M059J (cell line): ENCODE data around the gene DAGLB. TPM values are rescaled to one million over a fixed set of nuclear protein-coding genes. Genes with fewer than 3 reads are reported as not detected.
"Not testable (repeated sequence)": the region's sequence is repeated elsewhere in the genome, so short reads cannot be mapped to it uniquely, and the experiment has no call there.

ENCODE experiments used
- DNase-seq: peaks from one replicate; pipeline ENCODE4 v3.0.0-alpha.2; 2012; ENCODE audit warnings: low read depth
- total RNA-seq: library from RNA; depleted of rRNA; stranded (reverse); fragments of >200 nt; shearing (Covaris generic); gene quantifications from 2 replicates; pipeline ENCODE4 v1.2.3, GENCODE V29; 2014; rRNA removed

Gene DAGLB, protein sequence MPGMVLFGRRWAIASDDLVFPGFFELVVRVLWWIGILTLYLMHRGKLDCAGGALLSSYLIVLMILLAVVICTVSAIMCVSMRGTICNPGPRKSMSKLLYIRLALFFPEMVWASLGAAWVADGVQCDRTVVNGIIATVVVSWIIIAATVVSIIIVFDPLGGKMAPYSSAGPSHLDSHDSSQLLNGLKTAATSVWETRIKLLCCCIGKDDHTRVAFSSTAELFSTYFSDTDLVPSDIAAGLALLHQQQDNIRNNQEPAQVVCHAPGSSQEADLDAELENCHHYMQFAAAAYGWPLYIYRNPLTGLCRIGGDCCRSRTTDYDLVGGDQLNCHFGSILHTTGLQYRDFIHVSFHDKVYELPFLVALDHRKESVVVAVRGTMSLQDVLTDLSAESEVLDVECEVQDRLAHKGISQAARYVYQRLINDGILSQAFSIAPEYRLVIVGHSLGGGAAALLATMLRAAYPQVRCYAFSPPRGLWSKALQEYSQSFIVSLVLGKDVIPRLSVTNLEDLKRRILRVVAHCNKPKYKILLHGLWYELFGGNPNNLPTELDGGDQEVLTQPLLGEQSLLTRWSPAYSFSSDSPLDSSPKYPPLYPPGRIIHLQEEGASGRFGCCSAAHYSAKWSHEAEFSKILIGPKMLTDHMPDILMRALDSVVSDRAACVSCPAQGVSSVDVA
- 37.6 and 44.6 TPM in 2 replicates for total RNA-seq

DNA sequence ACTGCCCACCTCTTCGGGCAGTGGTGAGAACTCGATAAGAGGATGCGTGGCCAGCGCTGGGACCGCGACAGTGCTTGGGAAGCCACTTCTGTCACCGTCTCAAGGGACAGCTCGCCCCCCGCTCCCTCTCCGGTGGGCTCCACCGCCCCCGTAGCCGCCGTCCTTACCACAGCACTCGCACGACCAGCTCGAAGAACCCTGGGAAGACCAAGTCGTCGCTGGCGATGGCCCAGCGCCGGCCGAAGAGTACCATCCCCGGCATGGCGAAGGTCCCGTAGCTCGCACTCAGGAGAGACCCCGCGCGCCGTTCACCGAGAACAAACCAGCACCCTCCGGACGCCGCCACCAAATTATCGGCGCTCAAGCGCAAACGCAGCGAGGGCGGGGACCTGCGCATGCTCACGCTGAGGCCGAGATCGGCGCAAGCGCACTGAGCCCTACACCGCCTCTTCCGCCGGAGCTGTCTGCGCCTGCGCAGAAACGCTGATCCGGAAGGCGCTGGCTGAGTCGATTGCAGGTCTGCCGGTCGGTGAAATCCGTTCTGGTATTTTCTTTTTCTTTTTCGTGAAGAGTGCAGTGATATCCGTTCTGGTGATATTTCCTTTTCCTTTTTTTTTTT lies at the start of gene DAGLB:
DAGLB (minus strand) TSS at position 374 of the 619 bp plus-strand sequence; CDS start at position 262, 112 bp downstream.
- DNase-seq, result peak; percentile 90

DNA sequence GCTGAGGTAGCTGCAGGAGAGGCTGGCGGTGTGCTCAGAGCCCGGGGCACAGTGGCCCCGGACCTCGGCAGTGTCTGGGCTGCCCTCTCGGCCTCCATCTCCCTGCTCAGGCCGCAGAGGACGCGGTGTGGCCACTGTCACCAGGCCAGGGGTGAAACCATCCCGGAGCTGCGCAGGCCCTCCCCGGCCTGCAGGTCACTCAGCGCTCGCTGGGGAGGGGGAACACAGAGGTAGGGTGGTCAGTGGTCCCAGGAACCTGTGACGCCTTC lies 49.8 kb upstream of the DAGLB start:
- no peak for DNase-seq

DNA sequence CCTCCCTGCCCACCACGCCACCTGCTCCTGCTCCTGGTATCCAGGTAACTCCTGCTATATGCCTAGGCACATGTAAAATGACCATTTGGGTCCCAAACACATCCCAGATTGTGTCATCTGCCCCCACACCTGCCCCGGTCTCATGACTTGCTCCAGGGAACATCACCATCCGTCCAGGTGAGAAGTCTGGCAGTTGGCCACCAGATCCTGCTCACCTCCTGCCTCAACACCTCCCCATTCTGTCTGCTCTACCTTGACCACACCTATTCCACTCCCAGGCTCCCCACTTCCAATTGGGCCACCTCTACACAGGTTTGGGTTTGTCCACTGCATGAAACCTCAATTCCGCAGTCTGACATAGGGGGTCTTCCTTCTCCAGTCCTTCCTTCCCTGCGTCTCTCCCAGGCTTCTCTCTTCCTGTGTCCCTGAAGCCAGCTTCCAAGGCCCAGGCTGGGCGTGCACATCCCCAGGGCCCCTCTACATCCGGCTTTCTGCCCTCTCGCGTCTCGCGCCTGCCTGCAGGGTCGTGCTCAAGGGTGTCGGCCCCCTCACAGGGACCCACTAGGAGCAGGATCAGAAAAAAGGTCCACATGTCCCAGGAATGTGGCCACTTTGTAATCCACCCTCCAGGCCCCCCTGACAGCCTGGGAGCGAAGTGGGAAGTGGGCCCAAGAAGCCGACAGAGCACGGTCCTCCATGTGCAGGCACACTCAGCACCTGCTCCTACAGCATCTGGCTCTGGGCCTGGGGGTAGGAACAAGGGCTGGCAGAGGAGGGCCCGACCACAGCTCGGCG lies 49.3 kb upstream of the DAGLB start:
- DNase-seq, result no peak

DNA sequence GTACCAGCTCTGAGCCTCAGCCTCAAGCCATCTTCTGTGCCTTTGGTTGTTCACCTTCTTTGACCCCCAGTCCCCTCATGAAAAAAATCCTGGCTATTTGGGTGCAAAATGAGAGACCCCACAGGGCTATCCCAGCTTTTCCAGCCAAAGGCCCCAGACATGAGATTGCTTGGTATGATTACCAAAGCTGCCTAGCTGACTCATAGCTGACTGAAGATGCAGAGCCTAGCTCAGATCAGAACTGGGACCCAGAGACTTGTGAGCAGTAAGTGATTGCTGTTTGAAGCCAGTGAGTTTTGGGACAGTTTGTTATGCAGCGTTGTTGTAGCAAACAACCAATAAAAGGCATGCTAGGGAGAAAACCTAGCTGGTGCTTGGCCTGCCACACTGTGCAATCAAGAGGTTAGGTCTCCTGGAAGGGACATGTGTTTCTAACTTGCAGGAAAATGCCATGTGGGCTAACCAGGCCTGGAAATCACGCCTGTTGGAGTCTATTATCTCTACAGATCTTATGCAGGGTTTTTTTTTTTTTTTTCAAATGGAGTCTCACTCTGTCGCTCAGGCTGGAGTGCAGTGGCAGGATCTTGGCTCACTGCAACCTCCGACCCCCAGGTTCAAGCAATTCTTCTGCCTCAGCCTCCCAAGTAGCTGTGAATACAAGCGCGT lies 48.0 kb upstream of the DAGLB start:
- DNase-seq, result peak; percentile 21

DNA sequence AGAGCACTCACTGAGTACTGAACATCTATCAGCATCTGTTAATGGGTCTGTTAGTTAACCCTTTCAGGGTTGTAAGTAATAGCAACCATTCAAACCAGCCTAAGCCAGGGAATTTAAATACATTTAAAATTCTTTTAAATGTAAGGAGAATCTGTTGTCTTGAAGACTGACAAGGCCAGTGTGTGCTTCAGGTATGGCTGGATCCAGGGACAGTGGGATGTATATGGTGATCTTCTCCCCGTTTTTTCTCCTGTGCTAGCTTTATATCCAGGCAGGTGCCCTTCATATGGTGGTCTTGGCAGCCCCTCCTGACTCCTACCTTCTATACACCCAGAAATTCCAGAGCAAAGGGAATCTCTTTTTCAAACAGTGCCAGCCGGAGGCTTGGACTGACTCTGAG lies 46.6 kb upstream of the DAGLB start:
- no peak for DNase-seq

DNA sequence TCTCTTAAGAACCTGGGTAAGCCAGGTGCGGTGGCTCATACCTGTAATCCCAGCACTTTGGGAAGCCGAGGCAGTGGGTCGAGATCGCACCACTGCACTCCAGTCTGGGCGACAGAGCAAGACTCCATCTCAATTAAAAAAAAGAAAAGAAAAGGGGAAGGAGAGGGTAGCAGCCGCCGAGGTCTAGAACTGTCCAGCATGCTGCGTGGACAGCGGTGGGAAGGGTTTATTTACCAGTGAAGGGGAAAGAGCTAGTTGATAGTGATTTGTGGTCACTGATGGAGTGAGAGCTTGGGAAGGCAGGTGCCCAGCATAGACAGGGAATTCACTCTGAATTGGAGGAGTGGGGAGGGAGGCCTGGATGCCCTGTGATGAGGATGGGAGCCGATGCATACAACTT lies 43.4 kb upstream of the DAGLB start:
- DNase-seq, result no peak

DNA sequence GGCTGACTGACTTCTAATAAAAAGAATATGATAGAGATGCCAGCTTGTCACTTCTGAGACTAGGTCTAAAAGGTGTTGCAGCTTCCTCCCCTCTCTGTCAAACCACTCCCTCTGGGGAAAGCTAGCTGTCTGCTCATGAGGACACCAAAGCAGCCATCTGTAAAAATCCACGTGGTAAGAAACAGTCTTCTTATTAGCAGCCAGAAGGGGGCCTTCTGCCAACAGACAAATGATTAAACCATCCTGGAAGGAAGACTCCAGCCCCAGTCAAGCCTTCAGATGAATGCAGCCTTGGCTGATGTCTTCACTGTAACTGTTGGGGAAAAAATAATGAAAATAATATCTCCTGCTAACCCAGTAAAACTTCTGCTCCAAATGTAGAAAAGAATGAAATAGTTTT lies 41.9 kb upstream of the DAGLB start:
- peak; percentile 33 for DNase-seq

DNA sequence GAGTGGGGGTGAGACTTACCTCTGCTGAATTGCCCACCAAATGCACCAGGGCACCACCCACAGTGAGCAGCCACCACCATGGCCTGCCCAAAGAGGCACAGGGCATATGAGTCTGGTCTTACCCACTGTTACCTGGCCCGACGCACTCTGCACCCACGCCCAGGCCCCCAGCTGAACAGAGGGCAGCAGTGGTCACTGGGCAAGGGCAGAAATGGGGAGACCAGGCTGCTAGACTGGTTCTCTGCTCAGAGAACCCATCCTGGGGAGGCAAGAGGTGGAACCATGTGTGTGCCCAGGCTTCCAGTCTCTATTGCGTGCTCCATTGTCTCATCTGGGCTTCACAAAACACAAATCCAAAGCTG lies 39.4 kb upstream of the DAGLB start:
- no peak for DNase-seq

DNA sequence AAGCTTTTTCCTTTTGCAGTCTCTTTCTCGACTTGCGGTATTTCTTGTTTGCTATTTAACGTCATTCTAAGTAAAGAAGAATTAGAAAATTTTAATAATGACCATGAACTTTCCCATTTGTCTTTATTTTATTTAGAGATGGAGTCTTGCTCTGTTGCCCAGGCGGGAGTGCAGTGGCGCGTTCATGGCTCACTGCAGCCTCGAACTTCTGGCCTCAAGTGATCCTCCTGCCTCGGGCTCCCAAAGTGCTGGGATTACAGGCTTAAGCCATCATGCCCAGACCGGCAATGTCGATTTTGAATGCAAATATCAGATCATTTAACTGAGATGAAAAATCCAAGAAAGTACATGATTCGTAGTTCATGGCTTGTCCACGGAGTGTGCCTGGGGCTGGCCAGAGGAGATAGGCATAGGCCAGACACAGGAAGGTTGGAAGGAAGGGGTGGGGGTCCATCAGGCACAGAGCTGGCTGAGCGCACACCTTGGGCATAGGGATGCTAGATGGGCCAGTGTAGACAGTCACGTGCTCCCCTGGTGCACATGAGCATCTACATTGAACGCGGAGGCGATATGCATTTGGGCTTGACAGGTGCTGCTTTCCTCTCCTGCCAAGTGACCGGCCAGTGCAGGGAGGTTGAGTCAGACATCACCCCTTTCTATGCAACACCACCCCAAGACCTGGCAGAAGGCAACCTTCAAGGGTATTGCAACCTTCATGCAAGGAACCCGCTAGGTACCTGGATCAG lies 38.9 kb upstream of the DAGLB start:
- DNase-seq, result no peak

DNA sequence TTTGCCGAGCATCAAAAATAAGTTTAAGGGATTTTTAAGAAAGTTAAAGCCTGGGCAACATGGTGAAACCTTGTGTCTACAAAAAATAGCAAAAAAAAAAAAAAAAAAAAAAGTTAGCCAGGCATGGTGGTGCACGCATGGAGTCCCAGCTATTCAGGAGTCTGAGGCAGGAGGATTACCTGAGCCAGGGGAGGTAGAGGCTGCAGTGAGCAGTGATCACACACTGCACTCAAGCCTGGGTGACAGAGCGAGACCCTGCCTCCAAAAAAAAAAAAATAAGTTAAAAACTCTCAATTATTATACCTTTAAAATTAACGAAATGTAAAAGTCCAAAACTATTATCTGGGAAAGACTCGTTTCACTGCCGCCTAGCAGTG lies 35.0 kb upstream of the DAGLB start:
- no peak for DNase-seq

DNA sequence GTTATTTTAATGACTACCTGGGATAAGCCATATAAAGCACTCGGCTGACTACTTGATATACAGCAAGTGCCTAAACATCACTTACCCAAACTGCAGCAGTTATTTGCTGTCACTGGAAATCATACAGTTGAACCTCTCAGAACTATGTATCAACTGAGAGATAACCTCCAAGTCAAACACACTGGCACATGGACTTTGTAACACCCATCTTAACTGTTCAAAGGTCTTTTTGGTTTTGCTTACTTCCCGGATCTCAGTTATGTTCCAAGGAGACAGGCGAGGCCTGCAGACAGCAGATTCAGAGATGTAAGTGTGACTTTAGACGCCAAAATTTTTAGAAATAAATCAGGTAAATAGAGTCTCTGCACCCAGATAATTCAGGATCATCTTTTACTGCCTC lies 34.6 kb upstream of the DAGLB start:
- DNase-seq, result no peak

DNA sequence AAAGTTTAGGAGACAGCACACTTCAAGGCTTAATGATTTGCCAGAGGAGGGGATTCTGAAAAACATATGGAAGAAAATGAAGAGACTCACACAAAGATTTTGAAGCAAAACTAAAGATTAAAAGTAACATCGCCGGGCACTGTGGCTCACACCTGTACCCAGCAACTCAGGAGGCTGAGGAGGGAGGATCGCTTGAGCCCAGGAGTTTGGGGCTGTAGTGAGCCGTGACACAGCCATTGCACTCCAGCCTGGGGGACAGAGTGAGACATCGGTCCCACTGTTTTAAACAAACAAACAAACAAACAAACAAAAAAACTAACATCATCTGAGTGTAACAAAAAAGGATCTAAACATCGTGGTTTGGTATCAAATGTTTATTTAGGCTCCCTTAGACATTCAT lies 33.7 kb upstream of the DAGLB start:
- no peak for DNase-seq

DNA sequence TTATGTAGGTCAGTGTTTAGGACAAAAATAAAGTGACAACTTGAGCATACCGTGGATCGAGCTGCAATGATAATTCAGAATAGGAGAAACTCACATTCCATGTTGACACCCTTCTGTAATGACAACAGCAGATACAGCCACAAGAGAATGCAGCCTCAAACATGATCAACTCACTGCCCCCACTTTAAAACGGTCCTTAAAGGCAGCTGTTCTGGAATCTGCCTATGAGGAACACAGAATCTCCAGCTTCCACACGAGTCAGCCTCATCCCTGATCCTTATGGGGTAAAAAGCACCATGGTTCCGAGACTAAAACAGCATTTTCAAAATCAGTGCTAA lies 32.5 kb upstream of the DAGLB start:
- DNase-seq, result no peak

DNA sequence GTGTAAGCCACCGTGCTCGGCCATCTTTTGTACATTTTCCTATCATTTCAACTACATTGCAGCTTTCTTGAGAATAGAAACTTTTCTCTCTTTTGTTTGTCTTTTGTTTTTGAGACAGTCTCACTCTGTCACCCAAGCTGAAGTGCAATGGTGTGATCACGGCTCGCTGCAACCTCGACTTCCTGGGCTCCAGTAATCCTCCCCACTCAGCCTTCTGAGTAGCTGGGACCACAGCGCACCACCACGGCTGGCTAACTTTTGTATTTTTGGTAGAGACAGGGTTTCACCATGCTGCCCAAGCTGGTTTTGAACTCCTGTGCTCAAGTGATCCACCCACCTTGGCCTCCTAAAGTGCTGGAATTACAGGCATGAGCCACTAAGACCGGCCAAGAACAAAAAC lies 31.3 kb upstream of the DAGLB start:
- DNase-seq, result no peak

DNA sequence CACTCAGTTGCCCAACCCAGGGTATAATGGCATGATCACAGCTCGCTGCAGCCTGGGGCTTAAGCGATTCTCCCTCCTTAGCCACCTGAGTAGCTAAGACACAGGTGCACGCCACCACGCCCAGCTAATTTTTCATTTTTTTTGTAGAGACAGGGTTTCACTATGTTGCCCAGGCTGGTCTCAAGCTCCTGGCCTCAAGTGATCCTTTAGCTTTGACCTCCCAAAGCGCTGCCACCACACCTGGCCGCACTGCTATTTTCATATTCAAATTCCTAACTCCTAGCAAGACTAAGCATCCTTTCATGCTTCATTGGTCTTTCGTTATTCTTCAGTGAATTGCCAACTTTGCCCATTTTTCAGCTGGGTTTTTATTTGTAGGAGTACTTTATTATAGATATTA lies 30.4 kb upstream of the DAGLB start:
- DNase-seq, result no peak

DNA sequence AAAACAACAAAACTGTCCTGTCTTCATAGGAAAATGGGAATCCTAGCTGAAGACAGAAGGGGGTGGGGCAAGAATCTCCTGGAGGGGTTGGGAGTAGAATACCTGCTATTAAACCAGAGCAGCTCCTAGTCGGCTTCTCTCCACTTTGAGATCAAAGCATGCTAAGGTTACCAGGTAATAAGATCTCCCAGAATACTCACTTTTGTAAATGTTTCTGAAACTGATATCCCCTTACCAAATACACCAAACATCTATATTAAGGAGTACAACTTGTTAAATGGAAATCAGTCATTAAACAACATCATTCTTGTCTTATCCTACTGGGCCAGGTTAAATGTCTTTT lies 29.5 kb upstream of the DAGLB start:
- no peak for DNase-seq

DNA sequence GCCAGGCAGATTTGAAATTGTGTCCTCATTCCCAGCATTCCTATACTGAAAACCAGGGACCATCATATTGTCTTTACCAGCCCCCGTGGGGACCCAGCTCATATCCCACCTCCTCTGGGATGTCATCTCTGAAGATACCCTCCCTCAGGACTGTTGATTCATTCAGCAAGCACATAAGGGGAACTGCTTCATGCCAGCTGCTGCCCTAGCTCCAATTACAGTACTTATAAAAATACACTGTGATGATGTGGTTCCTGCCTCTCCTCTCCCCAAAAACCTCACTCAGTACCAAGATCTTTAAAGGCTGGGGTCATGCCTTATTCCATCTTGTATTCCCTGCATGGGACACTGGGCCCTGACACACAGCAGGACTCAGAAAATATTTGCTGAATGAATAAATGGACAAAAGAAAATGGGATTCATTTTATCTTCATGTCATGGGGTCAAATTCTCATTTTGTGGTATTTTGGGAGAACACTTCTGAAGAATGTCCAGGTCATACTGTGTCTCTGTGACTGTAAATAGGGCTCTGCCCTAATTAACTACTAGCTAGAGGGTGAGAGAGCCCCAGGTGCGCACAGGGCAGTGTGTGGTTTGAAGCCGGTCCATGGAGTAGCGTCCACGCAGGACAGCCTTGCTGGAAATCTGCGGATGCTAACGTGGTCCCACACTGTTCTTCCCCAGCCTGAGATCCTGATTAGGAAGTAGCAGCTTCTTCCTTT lies 29.0 kb upstream of the DAGLB start:
- no peak for DNase-seq

DNA sequence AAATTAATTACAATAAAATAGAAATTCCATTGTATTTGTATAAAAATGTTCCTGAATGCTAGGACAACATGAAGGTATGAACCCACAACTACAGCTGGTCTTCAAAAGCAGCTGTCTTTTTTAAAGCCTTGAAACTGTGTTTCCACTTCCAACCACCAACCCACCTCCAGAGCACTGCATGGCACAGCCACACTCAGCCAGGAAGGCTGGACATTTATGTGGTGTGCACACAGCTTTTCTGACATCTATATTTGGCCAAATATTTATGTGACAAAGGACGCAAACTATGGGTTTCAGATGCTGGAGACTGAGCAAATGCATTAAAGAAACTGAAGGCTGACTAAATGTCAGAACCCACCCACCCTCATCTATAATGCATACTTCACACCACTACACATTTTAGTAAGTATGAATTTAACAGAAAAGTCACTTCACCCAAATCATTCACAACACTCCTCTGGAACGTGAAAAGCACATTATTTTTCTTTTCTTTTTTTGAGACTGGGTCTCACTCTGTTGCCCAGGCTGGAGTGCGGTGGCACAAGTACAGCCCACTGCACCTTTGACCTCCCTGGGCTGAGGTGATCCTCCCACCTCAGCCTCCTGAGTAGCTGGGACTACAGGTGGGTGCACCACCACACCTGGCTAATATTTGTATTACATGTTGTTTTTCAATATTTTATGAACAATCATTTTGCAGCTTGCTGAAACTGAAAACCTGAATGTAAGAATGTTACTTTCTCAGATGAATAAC lies 27.9 kb upstream of the DAGLB start:
- DNase-seq, result no peak

DNA sequence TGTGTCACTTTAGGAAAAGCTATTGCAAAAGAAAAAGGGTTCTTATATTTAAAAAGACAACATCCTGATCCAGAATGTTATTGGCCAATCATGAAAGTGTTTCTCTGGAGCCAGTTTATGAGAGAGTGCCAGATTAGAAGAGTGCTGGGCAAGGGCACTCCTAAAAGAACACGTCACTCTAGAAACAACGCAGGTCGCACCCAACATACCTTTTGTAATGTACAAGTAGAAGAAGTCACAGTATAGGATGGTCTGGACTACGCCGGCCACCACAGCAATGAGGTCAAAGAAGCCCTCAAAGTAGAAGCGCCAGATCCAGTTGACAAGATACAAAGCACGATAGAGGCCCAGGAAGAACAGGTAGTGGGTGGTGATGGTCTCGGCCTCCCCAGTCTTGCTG lies 18.1 kb upstream of the DAGLB start:
- DNase-seq, result no peak

DNA sequence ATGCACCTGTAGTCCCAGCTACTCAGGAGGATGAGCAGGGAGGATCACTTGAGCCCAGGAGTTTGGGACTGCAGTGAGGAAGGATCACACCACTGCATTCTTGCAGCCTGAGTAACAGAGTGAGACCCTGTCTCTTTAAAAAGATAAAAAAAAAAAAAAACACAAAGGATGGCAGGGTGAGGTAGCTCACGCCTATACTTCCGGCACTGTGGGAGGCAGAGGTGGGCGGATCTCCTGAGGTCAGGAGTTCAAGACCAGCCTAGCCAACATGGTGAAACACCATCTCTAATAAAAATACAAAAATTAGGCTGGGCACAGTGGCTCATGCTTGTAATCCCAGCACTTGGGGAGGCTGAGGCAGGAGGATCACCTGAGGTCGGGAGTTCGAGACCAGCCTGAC lies 15.9 kb upstream of the DAGLB start:
- not testable (repeated sequence) for DNase-seq
